ENCODE measurements around the gene RXFP2.

- TF ChIP-seq NRF1 (IDR thresholded peaks at IDR 0.05; ENCODE audit: low read depth, low read length), result no peak
- no peak for TF ChIP-seq JUN (IDR thresholded peaks at IDR 0.05; ENCODE audit: low read depth, low read length)
- no peak for TF ChIP-seq SAP30 (IDR thresholded peaks at IDR 0.05; ENCODE audit: insufficient read depth, insufficient replicate concordance, low read length)
- no peak for TF ChIP-seq CHD7 (IDR thresholded peaks at IDR 0.05; ENCODE audit: insufficient replicate concordance, low read length)
- TF ChIP-seq TAF7 (optimal IDR thresholded peaks at IDR 0.05; ENCODE audit: borderline replicate concordance, low read depth, low read length), result no peak
- TF ChIP-seq RAD21 (IDR thresholded peaks at IDR 0.05 in 1 of 2, conservative IDR thresholded peaks at IDR 0.05 in 1 of 2; ENCODE audit: low read depth in 2 of 2, low read length in 2 of 2), result no peak
- TF ChIP-seq POLR2AphosphoS5 (IDR thresholded peaks at IDR 0.05; ENCODE audit: low read depth, low read length), result no peak
- TF ChIP-seq SP1 (IDR thresholded peaks at IDR 0.05; ENCODE audit: low read depth, low read length), result no peak
- no peak for TF ChIP-seq MAX (IDR thresholded peaks at IDR 0.05)
- no peak for TF ChIP-seq HDAC6 (IDR thresholded peaks at IDR 0.05; ENCODE audit: low read depth, low read length)
- TF ChIP-seq PHF8 (conservative IDR thresholded peaks at IDR 0.05; ENCODE audit: low read depth, low read length), result no peak
- no peak for TF ChIP-seq CTCF (IDR thresholded peaks at IDR 0.05; ENCODE audit: control extremely low read depth in 1 of 3, insufficient read depth in 1 of 3, low read depth in 1 of 3, low read length in 3 of 3)
- no peak for TF ChIP-seq EZH2 (IDR thresholded peaks at IDR 0.05; ENCODE audit: low read depth, low read length, severe bottlenecking)
- TF ChIP-seq CBX8 (IDR thresholded peaks at IDR 0.05; ENCODE audit: borderline replicate concordance, low read depth, low read length), result no peak
Measured at GRCh38 chr13:31733066-31733465, 6.3 kb upstream of the RXFP2 start.
